IPS-18a (cell line): ENCODE data around the gene PGR.

Source experiments
- H3K27ac ChIP-seq: one replicate; pipeline ENCODE4 v1.5.1; 2013; ENCODE audit warnings: low read length
- H3K27me3 ChIP-seq: one replicate; pipeline ENCODE4 v1.6.1; 2013; ENCODE audit warnings: mild to moderate bottlenecking, low read length; ENCODE audit not compliant: control insufficient read depth, insufficient read depth
- H3K36me3 ChIP-seq: one replicate; pipeline ENCODE4 v1.6.1; 2013; ENCODE audit warnings: low read depth, low read length; ENCODE audit not compliant: control insufficient read depth
- H3K4me1 ChIP-seq: one replicate; pipeline ENCODE4 v1.6.1; 2013; ENCODE audit warnings: low read depth, low read length; ENCODE audit not compliant: control insufficient read depth
- H3K4me3 ChIP-seq: one replicate; pipeline ENCODE4 v1.5.1; 2013; ENCODE audit warnings: low read length
- H3K9ac ChIP-seq: one replicate; pipeline ENCODE4 v1.6.1; 2013; ENCODE audit warnings: mild to moderate bottlenecking, low read length, moderate library complexity
- H3K9me3 ChIP-seq: one replicate; pipeline ENCODE4 v1.6.1; 2013; ENCODE audit warnings: low read depth, low read length; ENCODE audit not compliant: control insufficient read depth

The PGR gene

DNA sequence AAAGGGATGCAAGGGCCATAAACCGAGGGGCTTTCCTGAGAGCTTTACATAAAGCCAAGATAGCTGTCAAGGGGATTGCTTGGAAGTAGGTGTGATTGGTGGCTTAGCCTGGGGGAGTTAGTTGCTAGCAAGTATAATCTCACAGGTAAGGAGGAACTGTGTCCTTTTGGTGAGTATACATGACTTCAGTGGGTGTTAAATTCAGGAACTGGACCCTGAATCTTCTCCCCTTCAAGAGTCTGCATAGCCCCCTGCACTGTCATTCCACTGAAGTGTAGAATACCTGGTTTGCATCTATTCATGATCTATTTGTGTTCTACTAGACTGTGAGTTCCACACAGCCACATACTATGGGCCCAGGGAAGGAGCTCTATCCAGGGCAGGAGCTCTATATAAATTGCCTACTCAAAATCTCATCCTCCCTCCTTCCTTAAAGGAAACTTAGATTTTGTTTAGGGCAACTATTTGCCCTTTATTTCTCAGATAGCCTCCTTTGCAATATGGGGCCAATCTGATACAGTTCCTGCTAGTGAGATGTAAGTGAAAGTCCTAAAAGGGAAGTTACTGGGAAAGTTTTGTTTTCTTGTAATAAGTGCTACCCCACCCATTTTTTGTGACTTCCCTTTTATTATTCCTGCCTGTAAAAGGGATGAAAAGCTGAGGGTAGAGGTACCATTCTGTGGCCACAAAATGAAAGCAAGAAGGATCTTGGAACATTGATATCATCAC, 120.5 kb downstream of the PGR start:
- H3K4me3 ChIP-seq = no peak overlapping the region
- H3K27me3 ChIP-seq = no peaks in the 10 kb centered on the region
- H3K4me1 ChIP-seq = no peaks in the 10 kb centered on the region
- H3K9ac ChIP-seq = no peak overlapping the region
- H3K36me3 ChIP-seq = no peaks in the 10 kb centered on the region
- no peak overlapping the region for H3K27ac ChIP-seq
- no peaks in the 10 kb centered on the region for H3K9me3 ChIP-seq

DNA sequence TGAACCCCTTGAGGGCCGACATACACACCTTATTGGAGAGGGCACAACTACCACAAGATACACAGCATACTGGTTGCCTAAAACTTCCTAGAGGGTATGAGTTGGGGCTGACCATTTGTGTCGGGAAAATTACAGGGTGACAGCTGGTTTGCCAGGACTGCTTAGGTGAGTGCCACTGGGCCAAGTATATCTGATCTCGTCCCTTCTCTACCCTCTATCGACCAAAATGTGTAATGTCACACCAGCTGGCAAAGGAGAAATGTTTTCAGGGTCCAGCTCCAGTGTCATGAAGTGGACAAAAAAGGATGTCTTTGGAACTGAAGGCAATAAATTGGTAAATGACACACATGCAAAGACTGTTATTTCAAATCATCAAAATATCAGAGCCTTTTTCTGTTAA, 126.1 kb downstream of the PGR start:
- no peaks in the 10 kb centered on the region for H3K27me3 ChIP-seq
- no peaks in the 10 kb centered on the region for H3K36me3 ChIP-seq
- no peaks in the 10 kb centered on the region for H3K9me3 ChIP-seq
- no peak overlapping the region for H3K9ac ChIP-seq
- H3K27ac ChIP-seq = no peak overlapping the region
- H3K4me3 ChIP-seq = no peak overlapping the region
- H3K4me1 ChIP-seq = no peaks in the 10 kb centered on the region

DNA sequence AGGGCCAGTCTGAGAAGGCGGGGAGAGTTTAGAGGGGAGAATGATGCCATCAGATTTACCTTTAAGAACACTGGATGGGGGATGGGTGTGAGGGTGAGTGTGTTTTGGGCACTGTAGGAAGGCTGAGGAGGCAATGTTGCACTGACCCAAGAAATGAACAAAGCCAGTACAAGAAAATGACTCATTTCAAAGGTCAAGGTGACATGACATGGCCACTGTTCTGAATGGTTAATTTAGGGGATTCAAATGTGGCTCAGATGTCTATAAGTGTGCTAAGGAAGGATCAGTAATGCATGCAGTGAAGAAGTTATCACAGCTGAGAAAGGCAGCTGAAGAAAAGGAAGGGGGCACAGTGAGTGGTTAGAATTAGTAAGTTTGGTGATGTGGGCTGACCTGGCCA, 129.9 kb downstream of the PGR start:
- H3K36me3 ChIP-seq = no peaks in the 10 kb centered on the region
- H3K9ac ChIP-seq = no peak overlapping the region
- H3K27ac ChIP-seq = no peak overlapping the region
- H3K9me3 ChIP-seq = no peaks in the 10 kb centered on the region
- no peaks in the 10 kb centered on the region for H3K4me1 ChIP-seq
- H3K27me3 ChIP-seq = no peaks in the 10 kb centered on the region
- no peak overlapping the region for H3K4me3 ChIP-seq

DNA sequence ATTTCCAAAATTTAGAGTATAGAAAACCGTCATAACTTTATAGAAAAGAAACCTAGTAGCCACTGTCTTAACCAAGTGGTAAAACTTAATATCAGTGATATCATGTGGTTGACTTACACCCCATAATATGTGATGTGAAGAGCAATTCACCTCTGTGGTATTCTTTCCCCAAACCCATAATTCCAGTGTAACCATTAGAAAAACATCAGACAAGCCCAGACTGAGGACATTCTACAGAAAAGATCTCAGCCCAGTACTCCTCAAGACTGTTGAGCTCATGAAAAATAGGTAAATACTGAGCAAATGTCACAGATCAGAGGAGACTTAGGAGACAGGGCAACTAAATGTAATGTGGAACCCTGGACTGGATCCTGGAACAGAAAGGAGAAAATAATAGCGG, 134.6 kb downstream of the PGR start:
- Histone ChIP-seq H3K9me3 (no peaks in the 10 kb centered on the region), H3K4me1 (no peaks in the 10 kb centered on the region), H3K27me3 (no peaks in the 10 kb centered on the region)

DNA sequence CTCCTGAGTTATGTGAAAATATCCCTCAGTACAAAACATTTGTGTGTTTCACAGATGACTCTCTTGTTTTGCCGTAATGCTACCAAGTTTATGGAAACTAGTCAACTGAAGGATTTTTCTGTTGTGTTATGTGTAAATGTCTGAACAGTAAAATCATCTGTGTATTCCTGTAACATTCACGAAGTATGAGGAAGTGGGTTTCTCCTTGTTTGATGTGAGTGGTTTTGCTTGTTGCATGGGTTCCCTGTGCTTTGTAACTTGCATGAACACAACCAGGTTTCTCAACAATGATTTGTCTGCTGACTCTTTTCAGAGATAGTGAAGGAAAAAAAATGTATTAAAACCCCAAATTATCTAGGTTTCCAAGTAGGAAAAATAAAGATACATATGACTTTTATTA, 138.1 kb downstream of the PGR start:
- Histone ChIP-seq H3K9me3 (no peaks in the 10 kb centered on the region), H3K4me1 (no peaks in the 10 kb centered on the region), H3K4me3 (no peak overlapping the region), H3K27me3 (no peaks in the 10 kb centered on the region), H3K36me3 (no peaks in the 10 kb centered on the region), H3K9ac (no peak overlapping the region), H3K27ac (no peak overlapping the region)

More for the DNA sequence above, 134.6 kb downstream of the PGR start:
- H3K4me3 ChIP-seq = no peak overlapping the region
- H3K36me3 ChIP-seq = no peaks in the 10 kb centered on the region
- no peak overlapping the region for H3K9ac ChIP-seq
- H3K27ac ChIP-seq = no peak overlapping the region

DNA sequence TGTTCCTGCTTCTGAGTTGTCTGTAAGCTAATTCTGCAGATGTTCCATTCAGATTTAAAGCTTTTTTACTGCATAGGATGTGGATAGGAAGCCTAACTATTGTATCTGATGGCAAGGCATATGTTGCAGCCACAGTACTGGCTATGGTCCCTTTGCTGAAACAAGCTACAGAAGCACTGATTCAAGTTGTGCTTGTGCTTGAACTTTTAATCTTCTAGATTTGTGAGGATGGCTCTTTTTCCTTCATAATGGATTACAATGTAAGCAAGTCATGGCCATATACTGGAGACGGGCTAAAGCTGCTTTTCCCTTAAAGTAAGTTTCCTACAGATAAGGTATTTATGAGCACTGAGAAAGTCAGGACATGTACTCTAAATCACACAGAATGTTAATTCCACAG, 138.7 kb downstream of the PGR start:
- H3K27me3 ChIP-seq = no peaks in the 10 kb centered on the region
- H3K9ac ChIP-seq = no peak overlapping the region
- H3K9me3 ChIP-seq = no peaks in the 10 kb centered on the region
- H3K4me1 ChIP-seq = no peaks in the 10 kb centered on the region
- no peak overlapping the region for H3K27ac ChIP-seq
- H3K4me3 ChIP-seq = no peak overlapping the region
- H3K36me3 ChIP-seq = no peaks in the 10 kb centered on the region

DNA sequence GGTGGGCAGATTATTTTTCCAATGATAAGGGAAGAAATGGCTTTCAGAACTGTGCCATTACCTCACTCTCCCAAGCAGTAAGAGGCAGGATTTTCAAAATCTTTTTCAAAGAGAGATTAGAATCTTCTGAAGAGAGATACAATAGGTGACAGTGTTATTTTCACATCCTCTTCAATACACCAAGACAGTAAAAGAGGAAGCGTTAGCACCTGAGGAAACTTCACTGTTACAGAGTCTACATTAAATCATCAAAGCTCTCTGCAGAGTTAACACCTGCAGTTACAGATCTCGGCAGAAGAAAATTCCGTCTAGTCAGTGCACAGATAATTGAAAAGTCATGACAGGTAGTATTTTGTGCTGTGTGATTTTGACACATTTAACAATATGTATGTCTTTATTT, 144.9 kb downstream of the PGR start:
- no peaks in the 10 kb centered on the region for H3K9me3 ChIP-seq
- no peaks in the 10 kb centered on the region for H3K4me1 ChIP-seq
- H3K9ac ChIP-seq = no peak overlapping the region
- peaks cover 5% of the 10 kb centered on the region for H3K27me3 ChIP-seq
- no peaks in the 10 kb centered on the region for H3K36me3 ChIP-seq
- no peak overlapping the region for H3K27ac ChIP-seq
- H3K4me3 ChIP-seq = no peak overlapping the region

DNA sequence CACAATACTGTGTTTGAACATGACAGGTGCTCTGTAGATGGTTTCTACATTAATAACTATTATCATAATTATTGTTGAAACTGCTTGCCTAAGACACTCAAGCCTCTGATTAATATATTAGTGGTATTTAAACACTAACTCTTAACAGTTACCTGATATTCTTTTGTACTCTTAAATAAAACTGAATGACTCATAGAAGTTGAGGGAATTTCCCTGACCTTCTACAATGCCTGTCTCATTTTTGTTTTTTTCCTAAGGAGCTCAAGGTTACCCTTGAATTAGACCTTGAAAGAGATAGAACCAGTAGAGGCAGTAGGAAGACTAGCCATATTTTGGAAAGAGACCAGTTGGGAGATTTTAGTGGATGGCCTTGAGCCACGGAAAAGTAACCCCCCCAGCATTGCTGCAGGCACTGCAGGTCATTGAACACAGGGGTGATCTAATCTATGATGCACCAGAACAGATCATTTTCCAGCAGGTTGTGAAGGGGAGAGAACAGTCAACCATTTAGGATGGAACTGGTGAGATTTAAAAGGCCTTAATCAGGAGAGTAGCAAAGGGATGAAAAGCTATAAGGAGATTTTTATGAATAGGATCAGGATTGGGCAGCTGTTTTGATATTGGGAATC, 148.3 kb downstream of the PGR start:
- no peak overlapping the region for H3K27ac ChIP-seq
- no peak overlapping the region for H3K9ac ChIP-seq
- H3K9me3 ChIP-seq = no peaks in the 10 kb centered on the region
- peaks cover 14% of the 10 kb centered on the region for H3K36me3 ChIP-seq
- H3K27me3 ChIP-seq = peaks cover 39% of the 10 kb centered on the region
- H3K4me3 ChIP-seq = no peak overlapping the region
- H3K4me1 ChIP-seq = peaks cover 5% of the 10 kb centered on the region

DNA sequence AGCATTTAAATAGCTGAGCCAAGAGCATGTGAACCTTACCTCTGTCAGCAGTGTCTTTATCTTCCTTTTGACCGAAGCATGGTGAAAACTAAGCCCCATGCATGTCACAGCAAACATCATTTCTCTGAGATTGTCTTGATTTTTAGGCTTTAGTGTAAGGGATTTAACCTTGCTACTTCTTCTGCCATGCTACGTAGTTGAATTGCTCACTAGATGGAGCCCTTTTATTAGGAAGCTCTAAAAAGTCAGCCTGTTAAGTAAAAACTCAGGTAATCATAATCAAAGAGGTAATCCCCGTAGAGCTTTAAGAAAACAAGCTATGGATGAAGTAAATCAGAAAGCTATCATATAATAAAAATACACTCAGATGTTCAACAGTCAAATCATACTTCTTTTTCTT, 149.5 kb downstream of the PGR start:
- Histone ChIP-seq H3K9me3 (no peaks in the 10 kb centered on the region), H3K27ac (no peak overlapping the region), H3K27me3 (peaks cover 49% of the 10 kb centered on the region), H3K9ac (no peak overlapping the region), H3K36me3 (peaks cover 24% of the 10 kb centered on the region), H3K4me1 (peaks cover 5% of the 10 kb centered on the region), H3K4me3 (no peak overlapping the region)
